Endothelial cell of umbilical vein (primary cell): ENCODE measurements around the gene SMAD6. TPM values are rescaled to one million over a fixed set of nuclear protein-coding genes. Genes with fewer than 3 reads are reported as not detected.

Experiments used
- BruUV-seq: library from RNA; stranded (reverse); fragments of 400-500 nt; replicated peaks from 2 replicates; lab custom pipeline; 2021; lab: Mats Ljungman, UMichigan
- CTCF ChIA-PET: fragments of 300-600, 350-600 bp; sonication (Branson Sonifier 250); formaldehyde crosslinking; loops from one replicate; lab custom pipeline; 2021; ENCODE audit warnings: antibody characterized with exemption, inconsistent platforms; lab: Charles Lee
- POLR2A ChIA-PET: fragments of 300-600, 350-600 bp; sonication (Branson Sonifier 250); formaldehyde crosslinking; loops from one replicate; lab custom pipeline; 2021; ENCODE audit warnings: antibody characterized with exemption, inconsistent platforms; lab: Charles Lee
- DNase-seq: peaks from one replicate; pipeline ENCODE4 v3.0.0-alpha.2; 2011; ENCODE audit warnings: low read depth, low spot score
- FAIRE-seq: peaks from 2 replicates; lab custom pipeline; 2011; peaks lifted over from hg19 to GRCh38; lab: Jason Lieb, UNC
- H2AFZ ChIP-seq: 2 replicates; pipeline ENCODE4 v1.6.0; 2012; ENCODE audit warnings: low read depth, low read length, control low read depth, inconsistent platforms
- H3K27ac ChIP-seq: 2 replicates; pipeline ENCODE4 v1.5.1; 2011; ENCODE audit warnings: low read depth, mild to moderate bottlenecking, control low read depth, low read length, moderate library complexity; ENCODE audit not compliant: insufficient read depth
- H3K27me3 ChIP-seq, 2 experiments: 2 replicates each; pipeline versions ENCODE4 v1.6.0 to v1.6.1; 2011; ENCODE audit warnings: low read length in 2 of 2, mixed read lengths in 1 of 2; ENCODE audit not compliant: control insufficient read depth in 2 of 2, insufficient read depth in 2 of 2
- H3K36me3 ChIP-seq, 2 experiments: 2 replicates in 1 of 2; 3 replicates in 1 of 2; pipeline ENCODE4 v1.5.1; 2011; ENCODE audit warnings: low read length in 2 of 2, mild to moderate bottlenecking in 1 of 2, moderate library complexity in 1 of 2; ENCODE audit not compliant: control insufficient read depth in 2 of 2, insufficient read depth in 2 of 2; ENCODE audit errors: extremely low read depth in 1 of 2
- H3K4me1 ChIP-seq: 3 replicates; pipeline ENCODE4 v1.5.1; 2011; ENCODE audit warnings: mild to moderate bottlenecking, low read length; ENCODE audit not compliant: control insufficient read depth, insufficient read depth; ENCODE audit errors: extremely low read depth
- H3K4me2 ChIP-seq: 2 replicates; pipeline ENCODE4 v1.6.1; 2011; ENCODE audit warnings: low read length, control low read depth, mixed read lengths; ENCODE audit not compliant: insufficient read depth
- H3K4me3 ChIP-seq, 3 experiments: fragments of 200-600 bp in 1 of 3; sonication (generic), shearing (Covaris generic) in 1 of 3; replicated peaks in 1 of 3; 2 replicates each; pipeline ENCODE4 v1.5.1; 2011 to 2016; ENCODE audit warnings: control low read depth in 3 of 3, low read length in 3 of 3, mild to moderate bottlenecking in 2 of 3, inconsistent platforms in 1 of 3, low read depth in 1 of 3, moderate library complexity in 1 of 3; ENCODE audit not compliant: insufficient read depth in 1 of 3
- H3K79me2 ChIP-seq: 2 replicates; pipeline ENCODE4 v1.6.0; 2012; ENCODE audit warnings: low read length, inconsistent platforms; ENCODE audit not compliant: control insufficient read depth, insufficient read depth
- H3K9ac ChIP-seq: replicated peaks from 2 replicates; pipeline ENCODE3; 2011; ENCODE audit warnings: low read length, control low read depth; ENCODE audit not compliant: insufficient read depth; ENCODE audit errors: extremely low read depth
- H3K9me1 ChIP-seq: replicated peaks from 3 replicates; pipeline ENCODE4 v1.6.0; 2011; ENCODE audit warnings: mild to moderate bottlenecking, low read length; ENCODE audit not compliant: control insufficient read depth, insufficient read depth; ENCODE audit errors: extremely low read depth
- H3K9me3 ChIP-seq: replicated peaks from 2 replicates; pipeline ENCODE4 v1.5.1; 2012; ENCODE audit warnings: low read length, inconsistent platforms; ENCODE audit not compliant: control insufficient read depth, insufficient read depth
- H4K20me1 ChIP-seq: replicated peaks from 2 replicates; pipeline ENCODE3; 2011; ENCODE audit warnings: mild to moderate bottlenecking, low read length; ENCODE audit not compliant: control insufficient read depth, insufficient read depth; ENCODE audit errors: extremely low read depth
- EZH2 ChIP-seq: IDR thresholded peaks from 2 replicates; pipeline ENCODE4 v1.6.1; 2012; ENCODE audit warnings: borderline replicate concordance, low read depth, mild to moderate bottlenecking, moderate library complexity, low read length, inconsistent platforms; ENCODE audit not compliant: severe bottlenecking
- FOS ChIP-seq: IDR thresholded peaks from 2 replicates; pipeline ENCODE4 v1.6.1; 2011; ENCODE audit warnings: mild to moderate bottlenecking, low read length, moderate library complexity, borderline replicate concordance; ENCODE audit not compliant: insufficient read depth
- GATA2 ChIP-seq: IDR thresholded peaks from 2 replicates; pipeline ENCODE4 v1.7.0; 2011; ENCODE audit warnings: low read depth, mild to moderate bottlenecking, moderate library complexity, mixed read lengths, low read length; ENCODE audit not compliant: insufficient read length, insufficient read depth
- JUN ChIP-seq: IDR thresholded peaks from 2 replicates; pipeline ENCODE4 v1.6.1; 2011; ENCODE audit warnings: borderline replicate concordance, low read depth; ENCODE audit not compliant: insufficient read length, insufficient read depth
- MYC ChIP-seq: IDR thresholded peaks from one replicate; pipeline ENCODE4 v1.6.1; 2011; ENCODE audit warnings: mild to moderate bottlenecking, low read depth, low read length
- POLR2A ChIP-seq: IDR thresholded peaks from 2 replicates; pipeline ENCODE4 v1.6.1; 2012; ENCODE audit warnings: low read depth, mild to moderate bottlenecking, control low read depth, low read length
- POLR2AphosphoS5 ChIP-seq: IDR thresholded peaks from 2 replicates; pipeline ENCODE4 v1.6.1; 2012; ENCODE audit warnings: low read depth, mild to moderate bottlenecking, control low read depth, low read length, moderate library complexity; ENCODE audit not compliant: insufficient read depth
- dilution Hi-C: fragments of 300-500 bp; cut with MboI; formaldehyde crosslinking; loops from one replicate; pipeline ENCODE4 v1.15.0; 2019; ENCODE audit warnings: low sequenced_read_pairs; ENCODE audit not compliant: extremely low pct_ligation_motif_present
- intact Hi-C: fragments of 100-400 bp; cut with micrococcal nuclease; formaldehyde crosslinking; loops from one replicate; pipeline ENCODE4 v1.10.0; 2022
- polyA plus RNA-seq, 4 experiments: library from polyadenylated mRNA; depleted of rRNA in 3 of 4; stranded (reverse) in 3 of 4; unstranded in 1 of 4; fragments of >200 nt; gene quantifications; 2 replicates each; pipeline versions ENCODE4 v1.2.1 to v1.2.3, GENCODE V29; 2011 to 2012; ENCODE audit warnings: missing spikeins in 1 of 4
- total RNA-seq: library from RNA; stranded (reverse); gene quantifications from 2 replicates; pipeline ENCODE4 v1.2.3, GENCODE V29; 2021
- TF ChIP-seq, protein P1 (sequence below), 2 donors: IDR thresholded peaks; 1 replicate in 1 of 2; 2 replicates in 1 of 2; pipeline ENCODE4 v1.5.1; 2011; ENCODE audit warnings: low read length in 2 of 2, mild to moderate bottlenecking in 2 of 2, moderate library complexity in 2 of 2, control low read depth in 1 of 2, inconsistent platforms in 1 of 2, low read depth in 1 of 2; ENCODE audit not compliant: insufficient read depth in 1 of 2; ENCODE audit errors: extremely low read depth in 1 of 2
- TF ChIP-seq, protein P2 (sequence below): IDR thresholded peaks from 2 replicates; pipeline ENCODE4 v1.6.1; 2011; ENCODE audit not compliant: insufficient read depth, insufficient read length

SMAD6 gene
- total and polyA plus RNA-seq, 2 donors (not counting 3 experiments of a cell fraction or from before 2014, with no cell fraction given): 7.3 to 12.5 TPM

GRCh38 chr15:66721954-66722353 lies 19.9 kb downstream of the SMAD6 start:
- TF ChIP-seq, protein P1, sequence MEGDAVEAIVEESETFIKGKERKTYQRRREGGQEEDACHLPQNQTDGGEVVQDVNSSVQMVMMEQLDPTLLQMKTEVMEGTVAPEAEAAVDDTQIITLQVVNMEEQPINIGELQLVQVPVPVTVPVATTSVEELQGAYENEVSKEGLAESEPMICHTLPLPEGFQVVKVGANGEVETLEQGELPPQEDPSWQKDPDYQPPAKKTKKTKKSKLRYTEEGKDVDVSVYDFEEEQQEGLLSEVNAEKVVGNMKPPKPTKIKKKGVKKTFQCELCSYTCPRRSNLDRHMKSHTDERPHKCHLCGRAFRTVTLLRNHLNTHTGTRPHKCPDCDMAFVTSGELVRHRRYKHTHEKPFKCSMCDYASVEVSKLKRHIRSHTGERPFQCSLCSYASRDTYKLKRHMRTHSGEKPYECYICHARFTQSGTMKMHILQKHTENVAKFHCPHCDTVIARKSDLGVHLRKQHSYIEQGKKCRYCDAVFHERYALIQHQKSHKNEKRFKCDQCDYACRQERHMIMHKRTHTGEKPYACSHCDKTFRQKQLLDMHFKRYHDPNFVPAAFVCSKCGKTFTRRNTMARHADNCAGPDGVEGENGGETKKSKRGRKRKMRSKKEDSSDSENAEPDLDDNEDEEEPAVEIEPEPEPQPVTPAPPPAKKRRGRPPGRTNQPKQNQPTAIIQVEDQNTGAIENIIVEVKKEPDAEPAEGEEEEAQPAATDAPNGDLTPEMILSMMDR (IDR thresholded peaks at IDR 0.05; ENCODE audit: extremely low read depth in 1 of 2, insufficient read depth in 1 of 2, low read depth in 1 of 2, low read length in 2 of 2): no peak
- TF ChIP-seq POLR2A (no peak), FOS (no peak), POLR2AphosphoS5 (no peak), EZH2 (no peak), MYC (no peak), JUN (no peak), GATA2 (no peak)
- TF ChIP-seq, protein P2, sequence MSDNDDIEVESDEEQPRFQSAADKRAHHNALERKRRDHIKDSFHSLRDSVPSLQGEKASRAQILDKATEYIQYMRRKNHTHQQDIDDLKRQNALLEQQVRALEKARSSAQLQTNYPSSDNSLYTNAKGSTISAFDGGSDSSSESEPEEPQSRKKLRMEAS: no peak
- Histone ChIP-seq H3K4me1 (peaks cover 44% of the 10 kb centered on the region), H3K27me3 (no peaks in the 10 kb centered on the region), H3K36me3 (peaks cover 0 to 11% of the 10 kb centered on the region in 2 experiments), H3K27ac (no peak overlapping the region), H3K4me3 (no peak overlapping the region), H3K9me1 (no peaks in the 10 kb centered on the region), H3K9me3 (no peaks in the 10 kb centered on the region), H3K9ac (no peak overlapping the region), H3K79me2 (peaks cover 33% of the 10 kb centered on the region), H3K4me2 (no peak overlapping the region), H4K20me1 (no peaks in the 10 kb centered on the region), H2AFZ (no peak overlapping the region)
- ChIA-PET POLR2A (no interaction called here), CTCF (interaction anchor here (3.1 to 3.6 kb wide), 2 partner anchors 12 to 130 kb away, joined by 11 to 13 read pairs; no protein-coding TSS in a partner anchor)
- intact Hi-C loops (no loop called here), dilution Hi-C loops (no loop called here)
- FAIRE-seq: no peak
- no TSS peak for BruUV-seq
- DNase-seq: no peak
